Epithelial cell of prostate (primary cell): Measurements from ENCODE around the gene CHMP4A.

Experiments
- DNase-seq: peaks from one replicate; pipeline ENCODE4 v3.0.0-alpha.2; 2011; ENCODE audit warnings: low read depth, low spot score
- H3K27ac ChIP-seq: fragments of 450-650 bp; 2 replicates; pipeline ENCODE4 v1.5.1; 2017; ENCODE audit warnings: mild to moderate bottlenecking

CHMP4A gene

GRCh38 chr14:24182110-24182882, 31.0 kb downstream of the CHMP4A start:
- no peak for DNase-seq
- H3K27ac ChIP-seq: no peak overlapping the region

DNA sequence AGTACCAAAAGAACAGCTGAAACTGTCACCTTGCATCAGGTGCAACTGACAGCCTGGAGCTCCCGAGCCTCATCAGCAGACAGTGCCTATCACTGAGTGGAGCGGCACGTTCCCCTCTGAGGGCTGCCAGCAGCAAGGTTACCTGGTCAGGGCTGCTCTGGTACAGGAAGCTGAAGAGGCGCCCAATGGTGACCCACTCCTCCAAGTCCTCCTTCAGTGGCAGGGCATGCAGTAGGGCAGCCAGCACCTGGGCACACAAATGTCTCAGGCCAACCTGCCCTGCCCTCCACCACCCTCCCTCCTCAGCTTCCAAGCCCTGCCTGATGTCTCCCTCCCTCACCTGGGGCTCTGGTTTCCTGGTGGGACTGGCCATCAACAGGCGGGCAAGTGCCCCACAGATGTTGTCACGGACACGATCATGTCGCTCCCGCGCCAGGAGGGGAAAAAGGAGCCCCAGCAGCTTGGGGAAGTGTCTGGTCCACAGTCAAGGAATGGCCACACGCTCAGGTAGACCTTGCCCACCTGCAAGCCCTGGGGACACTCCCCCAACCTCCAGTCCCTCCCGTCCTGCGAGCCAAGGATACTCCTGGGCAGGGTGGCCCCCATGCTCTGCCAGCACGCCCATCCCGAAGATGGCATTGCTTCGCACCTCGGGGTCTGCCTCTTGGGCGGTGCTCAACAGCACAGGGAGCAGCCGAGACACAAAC, 31.8 kb downstream of the CHMP4A start:
- no peak overlapping the region for H3K27ac ChIP-seq
- no peak for DNase-seq

DNA sequence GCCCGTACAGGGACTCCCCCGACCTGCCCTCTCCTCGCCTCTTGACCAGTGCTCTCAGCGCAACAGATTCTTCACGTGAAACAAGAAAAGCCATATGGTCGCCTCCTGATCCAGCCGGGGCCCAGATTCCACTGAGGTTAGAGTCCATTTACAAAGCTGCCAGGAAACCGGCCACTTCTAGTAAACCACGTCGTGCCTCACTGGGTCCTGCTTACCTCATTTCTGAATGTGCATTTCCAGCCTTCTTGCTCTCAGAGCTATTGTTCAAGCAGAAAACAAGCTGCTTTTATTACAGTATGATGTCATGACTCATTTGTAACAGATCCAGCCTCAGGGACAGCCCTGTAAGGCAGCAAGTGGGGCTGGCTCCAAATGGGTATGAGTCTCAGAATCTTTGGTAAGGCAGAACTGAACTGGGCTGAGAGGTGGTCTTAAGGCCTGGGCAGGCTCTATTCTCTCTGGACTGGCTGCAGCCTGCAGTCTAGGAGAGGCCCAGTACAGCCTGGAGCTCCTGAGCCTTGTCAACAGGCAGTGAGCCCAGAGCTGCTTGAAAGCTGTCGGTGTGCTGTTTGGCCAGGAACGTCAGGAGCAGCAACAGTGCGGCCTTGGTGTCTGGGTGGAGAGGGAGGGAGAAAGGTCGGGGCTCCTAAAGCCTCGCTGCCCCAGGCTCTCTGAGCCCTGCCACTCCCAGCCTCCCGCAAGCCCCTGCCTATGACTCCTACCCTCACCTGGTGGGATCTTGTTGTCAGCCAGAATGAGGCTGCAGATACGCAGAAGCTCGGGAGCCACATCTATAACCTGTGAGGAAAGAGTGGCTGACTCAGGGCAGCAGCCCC, 33.1 kb downstream of the CHMP4A start:
- no peak for DNase-seq

GRCh38 chr14:24179294-24179960, 33.9 kb downstream of the CHMP4A start:
- H3K27ac ChIP-seq: peak overlapping the region; percentile 12
- no peak for DNase-seq

More for the DNA sequence above, 33.1 kb downstream of the CHMP4A start:
- H3K27ac ChIP-seq: peak overlapping the region; percentile 12

- DNase-seq: no peak
- no peak overlapping the region for H3K27ac ChIP-seq
These were observed 34.7 kb downstream of the CHMP4A start for GRCh38 chr14:24178399-24179178.

- no peak for DNase-seq
- H3K27ac ChIP-seq: no peak overlapping the region
These were observed 35.4 kb downstream of the CHMP4A start for GRCh38 chr14:24177891-24178290.

DNA sequence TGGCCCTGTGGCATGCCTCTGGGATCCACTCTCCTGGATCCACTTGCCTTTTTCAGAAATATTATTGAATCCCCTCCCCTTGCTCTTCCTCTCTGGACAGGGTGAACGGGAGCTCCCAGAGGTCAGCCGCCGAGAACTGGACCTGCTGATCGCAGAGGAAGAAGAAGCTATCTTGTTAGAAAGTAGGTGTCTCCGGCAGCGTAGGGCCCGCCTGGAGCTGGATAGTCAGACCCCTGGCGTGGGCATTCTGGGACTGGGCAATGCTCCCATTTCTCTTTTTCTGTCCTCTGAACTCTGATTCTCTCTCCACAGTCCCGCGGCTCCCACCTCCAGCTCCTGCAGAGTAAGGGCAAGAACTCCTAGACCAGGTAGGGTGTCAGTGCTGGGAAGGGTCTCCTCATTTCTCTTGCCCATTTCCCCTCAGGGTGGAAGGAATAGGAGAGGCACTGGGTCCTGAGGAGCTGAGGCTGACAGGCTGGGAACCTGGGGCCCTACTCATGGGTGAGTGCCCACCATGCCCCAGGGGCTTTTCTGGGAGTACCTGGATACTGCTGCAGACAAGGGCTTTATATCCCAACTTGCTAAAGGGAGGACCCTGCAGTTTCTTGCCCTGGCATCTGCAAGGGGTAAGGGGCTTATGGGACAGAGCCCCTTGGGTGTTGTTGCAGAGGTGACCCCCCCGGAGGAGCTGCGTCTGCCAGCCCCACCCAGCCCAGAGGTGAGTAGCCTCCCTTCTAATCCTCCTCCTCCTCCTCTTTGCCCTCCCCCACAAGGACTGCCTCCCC, 36.1 kb downstream of the CHMP4A start:
- no peak overlapping the region for H3K27ac ChIP-seq
- DNase-seq: no peak

DNA sequence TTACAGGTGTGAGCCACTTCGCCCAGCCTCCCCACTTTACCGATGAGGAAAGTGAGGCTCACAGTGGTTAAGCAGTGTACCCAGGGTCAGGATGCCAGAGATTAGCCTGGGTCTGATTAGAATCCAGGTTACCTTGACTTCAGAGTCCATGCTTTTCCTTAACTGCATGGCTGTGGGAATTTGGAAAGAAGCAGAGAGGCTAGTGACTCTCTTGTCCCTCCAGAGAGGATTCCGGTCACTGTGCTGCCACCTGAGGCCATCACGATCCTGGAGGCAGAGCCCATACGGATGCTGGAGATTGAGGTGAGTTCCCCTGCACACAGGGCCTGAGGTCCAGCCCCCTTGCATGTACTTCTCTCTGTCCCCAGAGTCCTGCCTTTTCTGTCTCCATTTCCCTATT, 36.7 kb downstream of the CHMP4A start:
- no peak for DNase-seq

GRCh38 chr14:24172871-24173281, 40.4 kb downstream of the CHMP4A start:
- DNase-seq: no peak
- H3K27ac ChIP-seq: no peak overlapping the region

More for the DNA sequence above, 36.7 kb downstream of the CHMP4A start:
- no peak overlapping the region for H3K27ac ChIP-seq

GRCh38 chr14:24172261-24172860, 40.9 kb downstream of the CHMP4A start:
- H3K27ac ChIP-seq: no peak overlapping the region
- no peak for DNase-seq

DNA sequence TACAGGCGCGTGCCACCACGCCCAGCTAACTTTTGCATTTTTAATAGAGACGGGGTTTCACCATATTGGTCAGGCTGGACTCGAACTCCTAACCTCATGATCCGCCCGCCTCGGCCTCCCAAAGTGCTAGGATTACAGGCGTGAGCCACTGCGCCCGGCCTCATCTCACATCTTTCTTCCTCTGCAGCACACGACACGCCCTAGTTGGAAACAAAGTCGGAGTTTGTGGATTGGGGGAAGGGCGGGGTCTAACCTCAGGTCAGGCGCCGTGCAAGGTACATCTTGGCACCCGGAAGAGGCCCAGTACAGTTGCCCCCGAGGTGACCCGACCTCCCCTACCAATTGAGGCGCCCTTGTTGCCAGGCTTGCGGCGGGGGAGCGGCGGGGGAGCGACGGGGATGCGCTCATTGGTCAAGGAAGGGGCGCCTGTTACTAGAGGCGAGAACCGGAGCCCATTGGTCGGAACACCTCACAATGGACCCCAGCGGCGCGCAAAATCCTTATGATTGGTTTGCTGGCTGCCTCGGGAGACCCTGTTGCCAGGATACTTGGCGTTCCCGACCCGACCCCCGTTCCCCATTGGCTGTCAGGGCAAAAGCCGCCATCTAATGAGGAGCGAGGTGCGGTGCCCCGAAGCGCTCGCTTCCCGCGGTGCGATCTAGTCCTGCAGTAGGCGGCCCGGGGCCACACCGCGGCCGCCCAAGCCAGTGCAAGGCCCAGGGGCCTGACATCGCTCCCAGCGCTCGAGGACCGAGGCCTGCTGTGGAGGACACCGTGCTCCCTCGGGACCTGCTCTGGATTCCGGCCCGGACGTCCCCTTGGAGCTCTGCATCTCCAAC, 41.6 kb downstream of the CHMP4A start, which contains the start of gene REC8:
REC8 (plus strand) TSS at position 659 of the 839 bp plus-strand sequence. CDS start 473 bp downstream, outside the sequence.
- H3K27ac ChIP-seq: no peak within 1 kb of the TSS
- no peak for DNase-seq

GRCh38 chr14:24167469-24168114, 45.7 kb downstream of the CHMP4A start:
- H3K27ac ChIP-seq: no peak overlapping the region
- no peak for DNase-seq

DNA sequence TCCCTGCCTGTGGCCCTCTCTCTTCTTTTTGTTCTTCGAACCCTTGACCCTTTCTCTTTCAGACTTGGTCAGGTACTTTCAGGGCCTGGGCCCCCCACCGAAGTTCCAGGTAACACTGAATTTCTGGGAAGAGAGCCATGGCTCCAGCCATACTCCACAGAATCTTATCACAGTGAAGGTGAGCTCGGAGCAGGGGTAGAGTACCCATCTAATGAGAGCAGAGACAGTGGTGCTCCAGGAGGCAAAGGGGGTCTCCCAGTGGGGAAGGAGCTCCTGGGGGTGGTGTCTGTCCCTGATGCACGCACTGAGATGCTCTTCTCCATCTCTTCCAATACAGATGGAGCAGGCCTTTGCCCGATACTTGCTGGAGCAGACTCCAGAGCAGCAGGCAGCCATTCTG, 47.5 kb downstream of the CHMP4A start:
- H3K27ac ChIP-seq: no peak overlapping the region
- no peak for DNase-seq

DNA sequence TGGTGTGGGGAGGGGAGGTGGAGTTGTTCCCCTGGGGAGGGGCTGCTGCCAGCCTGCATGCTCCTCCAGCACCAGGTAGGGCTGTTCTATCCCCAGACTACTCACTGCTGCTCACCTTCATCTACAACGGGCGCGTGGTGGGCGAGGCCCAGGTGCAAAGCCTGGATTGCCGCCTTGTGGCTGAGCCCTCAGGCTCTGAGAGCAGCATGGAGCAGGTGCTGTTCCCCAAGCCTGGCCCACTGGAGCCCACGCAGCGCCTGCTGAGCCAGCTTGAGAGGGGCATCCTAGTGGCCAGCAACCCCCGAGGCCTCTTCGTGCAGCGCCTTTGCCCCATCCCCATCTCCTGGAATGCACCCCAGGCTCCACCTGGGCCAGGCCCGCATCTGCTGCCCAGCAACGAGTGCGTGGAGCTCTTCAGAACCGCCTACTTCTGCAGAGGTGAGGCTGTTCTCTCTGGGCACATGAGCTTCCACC, 48.7 kb downstream of the CHMP4A start:
- no peak for DNase-seq
- H3K27ac ChIP-seq: no peak overlapping the region

GRCh38 chr14:24162093-24162492, 51.2 kb downstream of the CHMP4A start:
- H3K27ac ChIP-seq: peak overlapping the region; percentile 68
- DNase-seq: no peak

DNA sequence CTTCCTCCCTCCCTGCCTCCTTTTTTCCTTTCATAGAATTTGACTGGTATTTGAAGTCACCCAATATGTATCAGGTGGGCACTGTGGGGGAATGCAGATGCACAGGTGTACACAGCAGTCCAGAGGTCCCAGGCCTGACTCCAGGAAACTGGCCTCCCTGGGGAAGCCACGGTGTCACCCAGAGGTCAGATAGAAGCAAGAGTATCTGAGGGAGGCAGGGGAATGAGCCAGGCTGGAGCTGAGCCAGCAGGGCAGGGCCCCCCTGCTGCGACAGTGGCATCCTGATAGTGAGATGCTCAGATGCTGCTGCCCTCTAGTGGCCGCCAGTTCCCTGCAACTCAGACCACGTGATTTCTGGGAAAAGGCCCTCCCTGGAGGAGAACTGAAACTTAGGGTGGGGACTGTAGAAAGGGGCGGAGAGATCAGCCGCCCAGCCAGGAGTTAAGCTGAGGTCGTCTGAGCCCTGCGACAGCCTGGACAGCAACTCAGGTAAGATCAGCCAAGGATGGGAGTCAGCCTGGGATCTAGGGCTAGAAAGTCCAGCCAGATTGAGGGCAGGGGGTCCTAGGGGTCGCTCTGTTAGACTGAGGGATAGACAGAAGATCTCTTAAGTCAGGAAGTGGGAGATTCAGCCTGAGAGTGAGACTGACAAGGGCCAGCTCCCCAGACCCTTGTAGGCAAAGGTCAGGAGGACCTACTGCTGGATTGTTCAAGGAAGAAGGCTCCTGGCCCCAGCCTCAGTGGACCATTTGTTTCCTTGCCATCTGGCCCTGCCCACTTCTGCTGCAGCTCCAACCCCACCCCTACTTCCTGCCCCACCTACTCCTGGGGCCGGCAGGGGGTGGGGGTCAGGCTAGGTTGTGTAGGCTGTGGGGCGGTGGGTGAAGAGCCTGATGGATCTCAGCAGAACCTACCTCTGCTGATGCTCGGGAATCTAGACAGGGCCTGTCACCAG, 52.2 kb downstream of the CHMP4A start, which contains the start of gene IRF9:
IRF9 (plus strand) TSS at position 416 of the 955 bp plus-strand sequence. CDS start 880 bp downstream, outside the sequence.
- peak within 1 kb of the TSS; percentile 68 for H3K27ac ChIP-seq
- DNase-seq: peak; percentile 59
